Suprapubic skin (tissue), 4 donors: ENCODE data around the gene RALGPS2. TPM values are rescaled to one million over a fixed set of nuclear protein-coding genes. Genes with fewer than 3 reads are reported as not detected.

Source experiments
- DNase-seq, 2 donors: peaks; one replicate each; pipeline ENCODE4 v3.0.0-alpha.2; 2019; ENCODE audit warnings: low spot score in 2 of 2
- H3K27ac ChIP-seq: fragments of 200-600 bp; sonication (generic); one replicate; pipeline ENCODE4 v1.5.1; 2019
- H3K27me3 ChIP-seq: fragments of 200-600 bp; sonication (generic); one replicate; pipeline ENCODE4 v1.5.1; 2019
- H3K36me3 ChIP-seq: fragments of 200-600 bp; sonication (generic); one replicate; pipeline ENCODE4 v1.5.1; 2019
- H3K4me1 ChIP-seq: fragments of 200-600 bp; sonication (generic); one replicate; pipeline ENCODE4 v1.5.1; 2019
- H3K4me3 ChIP-seq: fragments of 200-600 bp; sonication (generic); one replicate; pipeline ENCODE4 v1.5.1; 2019; ENCODE audit warnings: mild to moderate bottlenecking
- H3K9me3 ChIP-seq: fragments of 200-600 bp; sonication (generic); one replicate; pipeline ENCODE4 v1.5.1; 2019
- CTCF ChIP-seq, 2 donors: fragments of 200-600 bp in 1 of 2; fragments of 450-650 bp in 1 of 2; sonication (generic) in 1 of 2; IDR thresholded peaks; one replicate each; pipeline ENCODE4 v1.5.1; 2016 to 2019; ENCODE audit warnings: antibody characterized with exemption in 2 of 2, mild to moderate bottlenecking in 1 of 2, moderate library complexity in 1 of 2
- EP300 ChIP-seq: sonication (generic); formaldehyde crosslinking; IDR thresholded peaks from one replicate; pipeline ENCODE4 v1.6.1; 2017; ENCODE audit warnings: antibody characterized with exemption
- POLR2A ChIP-seq, 2 donors: fragments of 450-650 bp; IDR thresholded peaks; one replicate each; pipeline ENCODE4 v1.6.1; 2017; ENCODE audit warnings: antibody characterized with exemption in 2 of 2, mild to moderate bottlenecking in 2 of 2, moderate library complexity in 2 of 2
- POLR2AphosphoS5 ChIP-seq, 3 donors: sonication (generic); formaldehyde crosslinking; IDR thresholded peaks; one replicate each; pipeline ENCODE4 v1.6.1; 2017; ENCODE audit warnings: antibody characterized with exemption in 3 of 3
- WGBS: methylation state at CpG from one replicate; pipeline ENCODE4 v1.1.5; 2018; 5-methylcytosine and 5-hydroxymethylcytosine counted together
- total RNA-seq, 4 donors: library from RNA; depleted of rRNA; stranded (reverse); fragments of >200 nt; gene quantifications; one replicate each; pipeline ENCODE4 v1.1.0, GENCODE V29; 2016

RALGPS2 gene
- total RNA-seq, 4 donors from 2014 or later, result 16.3 to 47.4 (median 27.8) TPM

GRCh38 chr1:178727014-178727895 is 2.2 kb downstream of the RALGPS2 start:
- WGBS, result 58% methylated on average over 11 of the region's 11 CpGs
- peaks cover 18% of the 10 kb centered on the region for H3K4me1 ChIP-seq
- peak overlapping the region; percentile 78 for H3K4me3 ChIP-seq
- DNase-seq, result no peak
- H3K27ac ChIP-seq, result no peak overlapping the region
- peaks cover under 1% of the 10 kb centered on the region for H3K9me3 ChIP-seq
- TF ChIP-seq POLR2AphosphoS5 (IDR thresholded peaks at IDR 0.05) (no peak), CTCF (IDR thresholded peaks at IDR 0.05) (no peak), POLR2A (IDR thresholded peaks at IDR 0.05) (no peak), EP300 (no peak)
- no peaks in the 10 kb centered on the region for H3K36me3 ChIP-seq
- H3K27me3 ChIP-seq, result no peaks in the 10 kb centered on the region

- no peaks in the 10 kb centered on the region for H3K36me3 ChIP-seq
- no peak overlapping the region for H3K27ac ChIP-seq
- DNase-seq, result no peak
- H3K4me1 ChIP-seq, result no peaks in the 10 kb centered on the region
- H3K9me3 ChIP-seq, result peaks cover 11% of the 10 kb centered on the region
- H3K27me3 ChIP-seq, result no peaks in the 10 kb centered on the region
- TF ChIP-seq CTCF (IDR thresholded peaks at IDR 0.05), result no peak
- no peak for TF ChIP-seq EP300
- no peak for TF ChIP-seq POLR2AphosphoS5 (IDR thresholded peaks at IDR 0.05)
- TF ChIP-seq POLR2A (IDR thresholded peaks at IDR 0.05), result no peak
- H3K4me3 ChIP-seq, result no peak overlapping the region
- WGBS, result 93% methylated on average over 5 of the region's 5 CpGs
Observed at GRCh38 chr1:178733972-178734371, 8.9 kb downstream of the RALGPS2 start.

GRCh38 chr1:178738780-178739179 is 13.7 kb downstream of the RALGPS2 start:
- H3K4me3 ChIP-seq, result no peak overlapping the region

GRCh38 chr1:178739285-178740045 is 14.4 kb downstream of the RALGPS2 start:
- Histone ChIP-seq H3K9me3 (no peaks in the 10 kb centered on the region), H3K27ac (no peak overlapping the region), H3K4me1 (no peaks in the 10 kb centered on the region), H3K4me3 (no peak overlapping the region), H3K36me3 (no peaks in the 10 kb centered on the region), H3K27me3 (no peaks in the 10 kb centered on the region)
- TF ChIP-seq POLR2A (IDR thresholded peaks at IDR 0.05), result no peak
- TF ChIP-seq CTCF (IDR thresholded peaks at IDR 0.05), result no peak
- TF ChIP-seq EP300, result no peak
- TF ChIP-seq POLR2AphosphoS5 (IDR thresholded peaks at IDR 0.05), result no peak
- no peak for DNase-seq
- 73% methylated on average over 4 of the region's 4 CpGs for WGBS

More at GRCh38 chr1:178738780-178739179, 13.7 kb downstream of the RALGPS2 start:
- TF ChIP-seq CTCF (IDR thresholded peaks at IDR 0.05), result no peak
- TF ChIP-seq EP300, result no peak
- no peak for TF ChIP-seq POLR2AphosphoS5 (IDR thresholded peaks at IDR 0.05)
- no peak for TF ChIP-seq POLR2A (IDR thresholded peaks at IDR 0.05)
- Histone ChIP-seq H3K4me1 (no peaks in the 10 kb centered on the region), H3K27ac (no peak overlapping the region), H3K9me3 (no peaks in the 10 kb centered on the region), H3K27me3 (no peaks in the 10 kb centered on the region), H3K36me3 (no peaks in the 10 kb centered on the region)
- WGBS, result 79% methylated on average over 1 of the region's 1 CpG
- no peak for DNase-seq

- Histone ChIP-seq H3K4me3 (no peak overlapping the region), H3K27ac (no peak overlapping the region), H3K27me3 (no peaks in the 10 kb centered on the region), H3K36me3 (no peaks in the 10 kb centered on the region), H3K4me1 (no peaks in the 10 kb centered on the region), H3K9me3 (no peaks in the 10 kb centered on the region)
- TF ChIP-seq EP300, result no peak
- TF ChIP-seq POLR2A (IDR thresholded peaks at IDR 0.05), result no peak
- TF ChIP-seq POLR2AphosphoS5 (IDR thresholded peaks at IDR 0.05), result no peak
- no peak for TF ChIP-seq CTCF (IDR thresholded peaks at IDR 0.05)
- DNase-seq, result no peak
- 92% methylated on average over 1 of the region's 1 CpG for WGBS
Observed at GRCh38 chr1:178740491-178740890, 15.4 kb downstream of the RALGPS2 start.
